HCT116 (cell line): ENCODE measurements around the gene MNT. TPM values are rescaled to one million over a fixed set of nuclear protein-coding genes. Genes with fewer than 3 reads are reported as not detected.

Experiments used
- ATAC-seq: fragments of 200-7000 bp; cut with Tn5 transposase; 2 replicates; pipeline ENCODE4 v1.9.1; 2020; ENCODE audit warnings: mild to moderate bottlenecking, moderate library complexity
- BruUV-seq: library from RNA; stranded (reverse); fragments of 400-500 nt; replicated peaks from 2 replicates; lab custom pipeline; 2021; lab: Mats Ljungman, UMichigan
- CTCF ChIA-PET: fragments of 300-600 bp; sonication (Branson Sonifier 250); formaldehyde crosslinking; loops from one replicate; lab custom pipeline; 2021; ENCODE audit warnings: antibody characterized with exemption; lab: Charles Lee
- POLR2A ChIA-PET: fragments of 300-600, 350-600 bp; sonication (Branson Sonifier 250); formaldehyde crosslinking; loops from one replicate; lab custom pipeline; 2021; ENCODE audit warnings: antibody characterized with exemption; lab: Charles Lee
- RAD21 ChIA-PET, 2 experiments: fragments of 300-600 bp; sonication (Branson Sonifier 250); formaldehyde crosslinking; loops; one replicate each; lab custom pipeline; 2023; ENCODE audit warnings: low total read pairs in 2 of 2; ENCODE audit not compliant: uncharacterized antibody in 2 of 2, unreplicated experiment in 2 of 2, low non-redundant PET in 1 of 2; lab: Charles Lee
- DNase-seq: peaks from one replicate; pipeline ENCODE4 v3.0.0-alpha.2; 2010; ENCODE audit warnings: low read depth, low spot score
- H2AFZ ChIP-seq: fragments of 200-600 bp; shearing (Covaris generic), sonication (generic); 2 replicates; pipeline ENCODE4 v1.6.1; 2017; ENCODE audit warnings: low read depth, mixed run types, mixed read lengths, antibody characterized with exemption, low read length; ENCODE audit not compliant: poor library complexity, severe bottlenecking
- H3K27ac ChIP-seq: 2 replicates; pipeline ENCODE4 v1.5.1; 2012; ENCODE audit warnings: low read depth, low read length
- H3K27me3 ChIP-seq: fragments of 200-600 bp; sonication (generic); 2 replicates; pipeline ENCODE4 v1.6.1; 2016; ENCODE audit warnings: mixed run types, low read length, mixed read lengths; ENCODE audit not compliant: insufficient read depth
- H3K36me3 ChIP-seq, 2 experiments: fragments of 200-500 bp in 1 of 2; fragments of 200-600 bp in 1 of 2; sonication (Bioruptor generic) in 1 of 2; sonication (generic) in 1 of 2; 2 replicates each; pipeline versions ENCODE4 v1.5.1 to v1.6.1; 2014 to 2016; ENCODE audit warnings: low read length in 2 of 2, inconsistent platforms in 1 of 2, mixed read lengths in 1 of 2, mixed run types in 1 of 2; ENCODE audit not compliant: insufficient read depth in 2 of 2, control insufficient read depth in 1 of 2
- H3K4me1 ChIP-seq, 2 experiments: fragments of 200-600 bp in 1 of 2; sonication (generic) in 1 of 2; 2 replicates each; pipeline versions ENCODE4 v1.5.1 to v1.6.1; 2012 to 2017; ENCODE audit warnings: low read length in 2 of 2, inconsistent platforms in 1 of 2, mild to moderate bottlenecking in 1 of 2, mixed read lengths in 1 of 2, mixed run types in 1 of 2, moderate library complexity in 1 of 2; ENCODE audit not compliant: insufficient read depth in 2 of 2, control insufficient read depth in 1 of 2
- H3K4me2 ChIP-seq: fragments of 200-600 bp; sonication (generic); 2 replicates; pipeline ENCODE4 v1.6.1; 2017; ENCODE audit warnings: mixed run types, low read length, mixed read lengths
- H3K4me3 ChIP-seq, 2 experiments: fragments of 200-600 bp in 1 of 2; sonication (generic) in 1 of 2; replicated peaks in 1 of 2; 2 replicates each; pipeline ENCODE4 v1.5.1; 2011 to 2016; ENCODE audit warnings: low read length in 2 of 2, control low read depth in 1 of 2, low read depth in 1 of 2, mild to moderate bottlenecking in 1 of 2, mixed read lengths in 1 of 2, mixed run types in 1 of 2
- H3K79me2 ChIP-seq: fragments of 200-600 bp; sonication (generic); 2 replicates; pipeline ENCODE4 v1.6.1; 2017; ENCODE audit warnings: mild to moderate bottlenecking, mixed run types, low read length, moderate library complexity, mixed read lengths; ENCODE audit not compliant: insufficient read depth
- H3K9ac ChIP-seq: fragments of 200-600 bp; sonication (generic); 2 replicates; pipeline ENCODE4 v1.6.1; 2016; ENCODE audit warnings: low read length, mixed read lengths
- H3K9me2 ChIP-seq: fragments of 200-600 bp; sonication (generic), shearing (Covaris generic); 2 replicates; pipeline ENCODE4 v1.6.1; 2017; ENCODE audit warnings: mixed run types, mild to moderate bottlenecking, moderate library complexity; ENCODE audit not compliant: insufficient read depth
- H3K9me3 ChIP-seq, 2 experiments: fragments of 200-500 bp in 1 of 2; fragments of 200-600 bp in 1 of 2; sonication (Bioruptor generic) in 1 of 2; sonication (generic) in 1 of 2; 2 replicates each; pipeline ENCODE4 v1.6.1; 2014 to 2017; ENCODE audit warnings: low read length in 2 of 2, mixed read lengths in 2 of 2, inconsistent platforms in 1 of 2, low read depth in 1 of 2, mild to moderate bottlenecking in 1 of 2, mixed run types in 1 of 2, moderate library complexity in 1 of 2; ENCODE audit not compliant: control insufficient read depth in 1 of 2, insufficient read depth in 1 of 2
- H4K20me1 ChIP-seq: fragments of 200-600 bp; sonication (generic), shearing (Covaris generic); 2 replicates; pipeline ENCODE4 v1.6.1; 2017; ENCODE audit warnings: mixed run types, mild to moderate bottlenecking, moderate library complexity; ENCODE audit not compliant: insufficient read depth
- CEBPB ChIP-seq: IDR thresholded peaks from 2 replicates; pipeline ENCODE4 v1.6.1; 2012; ENCODE audit warnings: low read depth
- CTCF ChIP-seq, 3 experiments: fragments of 200-600 bp in 1 of 3; sonication (generic) in 1 of 3; IDR thresholded peaks in 2 of 3; conservative IDR thresholded peaks in 1 of 3; 2 replicates each; pipeline ENCODE4 v1.5.1; 2012 to 2017; ENCODE audit warnings: low read depth in 2 of 3, low read length in 2 of 3, antibody characterized with exemption in 1 of 3, borderline replicate concordance in 1 of 3, control low read depth in 1 of 3, mild to moderate bottlenecking in 1 of 3, mixed read lengths in 1 of 3, mixed run types in 1 of 3, moderate library complexity in 1 of 3; ENCODE audit not compliant: insufficient read depth in 1 of 3
- EGR1 ChIP-seq: IDR thresholded peaks from 2 replicates; pipeline ENCODE4 v1.6.1; 2012; ENCODE audit warnings: low read depth
- ELF1 ChIP-seq: IDR thresholded peaks from 2 replicates; pipeline ENCODE4 v1.6.1; 2012; ENCODE audit warnings: low read depth, borderline replicate concordance
- EZH2 ChIP-seq: fragments of 200-600 bp; sonication (generic); IDR thresholded peaks from 2 replicates; pipeline ENCODE4 v1.6.1; 2017; ENCODE audit warnings: antibody characterized with exemption, mixed run types
- EZH2phosphoT487 ChIP-seq: fragments of 200-600 bp; IDR thresholded peaks from 2 replicates; pipeline ENCODE4 v1.6.1; 2018; ENCODE audit warnings: antibody characterized with exemption, borderline replicate concordance
- FOSL1 ChIP-seq: IDR thresholded peaks from 2 replicates; pipeline ENCODE4 v1.6.1; 2012; ENCODE audit warnings: low read depth
- JUND ChIP-seq: IDR thresholded peaks from 2 replicates; pipeline ENCODE4 v1.6.1; 2012
- MAX ChIP-seq: IDR thresholded peaks from 2 replicates; pipeline ENCODE4 v1.6.1; 2012
- POLR2AphosphoS5 ChIP-seq: IDR thresholded peaks from 2 replicates; pipeline ENCODE4 v1.6.1; 2011; ENCODE audit warnings: mild to moderate bottlenecking, low read depth, low read length, moderate library complexity
- SP1 ChIP-seq: IDR thresholded peaks from 2 replicates; pipeline ENCODE4 v1.6.1; 2012; ENCODE audit warnings: low read depth
- YY1 ChIP-seq: IDR thresholded peaks from 2 replicates; pipeline ENCODE4 v1.6.1; 2011; ENCODE audit warnings: low read length, low read depth, moderate library complexity, mild to moderate bottlenecking; ENCODE audit not compliant: insufficient replicate concordance; ENCODE audit errors: extremely low read depth
- ZFX ChIP-seq: fragments of 450-650 bp; IDR thresholded peaks from 2 replicates; pipeline ENCODE4 v1.6.1; 2017
- ZNF274 ChIP-seq: fragments of 200-500 bp; sonication (Bioruptor generic); IDR thresholded peaks from 2 replicates; pipeline ENCODE4 v1.6.1; 2014; ENCODE audit warnings: mild to moderate bottlenecking, low read depth, low read length, inconsistent platforms
- intact Hi-C: fragments of 100-400 bp; cut with micrococcal nuclease; formaldehyde crosslinking; loops from 2 replicates; pipeline ENCODE4 v1.10.0; 2022
- total RNA-seq: library from RNA; stranded (reverse); gene quantifications from one replicate; pipeline ENCODE4 v1.2.1, GENCODE V29; 2021; ENCODE audit not compliant: unreplicated experiment

The MNT gene
- total RNA-seq, 1 experiment from 2014 or later, result 37.0 TPM

- TF ChIP-seq ZNF274 (no peak), SP1 (no peak), FOSL1 (no peak), CTCF (IDR thresholded peaks at IDR 0.05 in 2 of 3, conservative IDR thresholded peaks at IDR 0.05 in 1 of 3; ENCODE audit: borderline replicate concordance in 1 of 3, insufficient read depth in 1 of 3, low read depth in 2 of 3, low read length in 2 of 3) (no peak), ZFX (no peak), EZH2phosphoT487 (no peak)
Measured at GRCh38 chr17:2373179-2373578, 27.7 kb downstream of the MNT start (continued).

GRCh38 chr17:2372681-2373080 lies 28.2 kb downstream of the MNT start:
- intact Hi-C loops, result no loop called here
- H3K9me2 ChIP-seq, result no peaks in the 10 kb centered on the region
- no peaks in the 10 kb centered on the region for H3K9me3 ChIP-seq
- RAD21 ChIA-PET, result no interaction called here
- DNase-seq (no peak), ATAC-seq (no peak)
- no peak overlapping the region for H3K27ac ChIP-seq
- POLR2A ChIA-PET, result no interaction called here
- BruUV-seq, result no TSS peak
- no peak overlapping the region for H3K4me2 ChIP-seq
- peaks cover 2 to 3% of the 10 kb centered on the region in 2 experiments; a peak in 2 of 4 replicates for H3K36me3 ChIP-seq
- CTCF ChIA-PET, result no interaction called here
- no peaks in the 10 kb centered on the region for H3K79me2 ChIP-seq
- no peaks in the 10 kb centered on the region for H3K4me1 ChIP-seq
- H3K27me3 ChIP-seq, result no peaks in the 10 kb centered on the region
- TF ChIP-seq JUND (no peak), CEBPB (no peak), ELF1 (no peak), EZH2phosphoT487 (no peak), POLR2AphosphoS5 (no peak), EZH2 (no peak), EGR1 (no peak), MAX (no peak), ZNF274 (no peak), YY1 (no peak)
- no peak overlapping the region for H3K4me3 ChIP-seq
- no peak overlapping the region for H2AFZ ChIP-seq
- H4K20me1 ChIP-seq, result no peaks in the 10 kb centered on the region
- H3K9ac ChIP-seq, result no peak overlapping the region
